ENCODE measurements around the gene SOHLH1. TPM values are rescaled to one million over a fixed set of nuclear protein-coding genes. Genes with fewer than 3 reads are reported as not detected.

SOHLH1 gene
- total and polyA plus RNA-seq, 10 of the 15 experiments (the other 5 are each of a cell fraction or from before 2014, with no cell fraction given): not detected

GRCh38 chr9:135707252-135708138, 8.2 kb upstream of the SOHLH1 start:
- no peaks in the 10 kb centered on the region for H3K4me1 ChIP-seq (ENCODE audit: control insufficient read depth, insufficient read depth, low read length)
- CTCF ChIA-PET: no interaction called here
- WGBS (ENCODE audit: insufficient coverage, insufficient replicate concordance, low lambda C conversion rate, missing lambda C conversion rate): 11% methylated on average over 22 of the region's 23 CpGs
- SMC1A ChIA-PET (ENCODE audit: uncharacterized antibody, unreplicated experiment): no interaction called here
- in situ Hi-C loops (cut with MboI) (no loop called here), intact Hi-C loops (cut with micrococcal nuclease; ENCODE audit: unreplicated experiment) (no loop called here)
- H3K4me2 ChIP-seq (ENCODE audit: control insufficient read depth, insufficient read depth): no peak overlapping the region
- DNase-seq (ENCODE audit: low read depth, low spot score): no peak
- no peak overlapping the region for H3K4me3 ChIP-seq
- no peaks in the 10 kb centered on the region for H3K9me3 ChIP-seq (replicated peaks; ENCODE audit: control insufficient read depth, insufficient read depth, low read length)
- H3K79me2 ChIP-seq (ENCODE audit: control insufficient read depth, insufficient read depth, low read length): no peaks in the 10 kb centered on the region
- no peaks in the 10 kb centered on the region for H4K20me1 ChIP-seq (ENCODE audit: control insufficient read depth, insufficient read depth)
- no TSS peak for BruUV-seq (replicated peaks)
- POLR2A ChIA-PET: no interaction called here
- RAD21 ChIA-PET (ENCODE audit: unreplicated experiment): no interaction called here
- H2AFZ ChIP-seq (ENCODE audit: control insufficient read depth, low read depth, low read length): no peak overlapping the region
- TF ChIP-seq IKZF2 (IDR thresholded peaks at IDR 0.05) (no peak), FOS (IDR thresholded peaks at IDR 0.05; ENCODE audit: borderline replicate concordance, extremely low read depth, insufficient read length) (no peak), ZNF622 (IDR thresholded peaks at IDR 0.05) (no peak), CHD2 (IDR thresholded peaks at IDR 0.05; ENCODE audit: borderline replicate concordance, low read depth, low read length) (no peak), BCL11A (IDR thresholded peaks at IDR 0.05; ENCODE audit: low read depth, low read length) (no peak), IRF4 (IDR thresholded peaks at IDR 0.05; ENCODE audit: low read depth, low read length) (no peak), MTA2 (IDR thresholded peaks at IDR 0.05; ENCODE audit: low read depth) (no peak), CHD4 (IDR thresholded peaks at IDR 0.05) (no peak)
- TF ChIP-seq, protein P1, sequence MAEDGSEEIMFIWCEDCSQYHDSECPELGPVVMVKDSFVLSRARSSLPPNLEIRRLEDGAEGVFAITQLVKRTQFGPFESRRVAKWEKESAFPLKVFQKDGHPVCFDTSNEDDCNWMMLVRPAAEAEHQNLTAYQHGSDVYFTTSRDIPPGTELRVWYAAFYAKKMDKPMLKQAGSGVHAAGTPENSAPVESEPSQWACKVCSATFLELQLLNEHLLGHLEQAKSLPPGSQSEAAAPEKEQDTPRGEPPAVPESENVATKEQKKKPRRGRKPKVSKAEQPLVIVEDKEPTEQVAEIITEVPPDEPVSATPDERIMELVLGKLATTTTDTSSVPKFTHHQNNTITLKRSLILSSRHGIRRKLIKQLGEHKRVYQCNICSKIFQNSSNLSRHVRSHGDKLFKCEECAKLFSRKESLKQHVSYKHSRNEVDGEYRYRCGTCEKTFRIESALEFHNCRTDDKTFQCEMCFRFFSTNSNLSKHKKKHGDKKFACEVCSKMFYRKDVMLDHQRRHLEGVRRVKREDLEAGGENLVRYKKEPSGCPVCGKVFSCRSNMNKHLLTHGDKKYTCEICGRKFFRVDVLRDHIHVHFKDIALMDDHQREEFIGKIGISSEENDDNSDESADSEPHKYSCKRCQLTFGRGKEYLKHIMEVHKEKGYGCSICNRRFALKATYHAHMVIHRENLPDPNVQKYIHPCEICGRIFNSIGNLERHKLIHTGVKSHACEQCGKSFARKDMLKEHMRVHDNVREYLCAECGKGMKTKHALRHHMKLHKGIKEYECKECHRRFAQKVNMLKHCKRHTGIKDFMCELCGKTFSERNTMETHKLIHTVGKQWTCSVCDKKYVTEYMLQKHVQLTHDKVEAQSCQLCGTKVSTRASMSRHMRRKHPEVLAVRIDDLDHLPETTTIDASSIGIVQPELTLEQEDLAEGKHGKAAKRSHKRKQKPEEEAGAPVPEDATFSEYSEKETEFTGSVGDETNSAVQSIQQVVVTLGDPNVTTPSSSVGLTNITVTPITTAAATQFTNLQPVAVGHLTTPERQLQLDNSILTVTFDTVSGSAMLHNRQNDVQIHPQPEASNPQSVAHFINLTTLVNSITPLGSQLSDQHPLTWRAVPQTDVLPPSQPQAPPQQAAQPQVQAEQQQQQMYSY (CRISPR knock-in tag; IDR thresholded peaks at IDR 0.05): no peak
- TF ChIP-seq, protein P2, sequence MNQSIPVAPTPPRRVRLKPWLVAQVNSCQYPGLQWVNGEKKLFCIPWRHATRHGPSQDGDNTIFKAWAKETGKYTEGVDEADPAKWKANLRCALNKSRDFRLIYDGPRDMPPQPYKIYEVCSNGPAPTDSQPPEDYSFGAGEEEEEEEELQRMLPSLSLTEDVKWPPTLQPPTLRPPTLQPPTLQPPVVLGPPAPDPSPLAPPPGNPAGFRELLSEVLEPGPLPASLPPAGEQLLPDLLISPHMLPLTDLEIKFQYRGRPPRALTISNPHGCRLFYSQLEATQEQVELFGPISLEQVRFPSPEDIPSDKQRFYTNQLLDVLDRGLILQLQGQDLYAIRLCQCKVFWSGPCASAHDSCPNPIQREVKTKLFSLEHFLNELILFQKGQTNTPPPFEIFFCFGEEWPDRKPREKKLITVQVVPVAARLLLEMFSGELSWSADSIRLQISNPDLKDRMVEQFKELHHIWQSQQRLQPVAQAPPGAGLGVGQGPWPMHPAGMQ (IDR thresholded peaks at IDR 0.05; ENCODE audit: borderline replicate concordance): no peak
- no peaks in the 10 kb centered on the region for H3K27me3 ChIP-seq (replicated peaks in 1 of 2; ENCODE audit: control insufficient read depth in 2 of 2, insufficient read depth in 2 of 2, low read length in 1 of 2)
- no peak overlapping the region for H3K27ac ChIP-seq (ENCODE audit: control insufficient read depth, insufficient read depth)
- H3K36me3 ChIP-seq (ENCODE audit: control insufficient read depth in 2 of 2, insufficient read depth in 2 of 2, low read length in 1 of 2): no peaks in the 10 kb centered on the region
- no peak for FAIRE-seq
- no peak for ATAC-seq
- no peak overlapping the region for H3K9ac ChIP-seq (ENCODE audit: control insufficient read depth, insufficient read depth, low read length)

All from GM12878 (cell line).